ENCODE results near the gene TRIM17.

GRCh38 chr1:228415853-228416216 is 826 bp downstream of the TRIM17 start:
- TF ChIP-seq EZH2 (IDR thresholded peaks at IDR 0.05), result no peak
- no peak for TF ChIP-seq CTCF (IDR thresholded peaks at IDR 0.05)
- TF ChIP-seq EZH2phosphoT487 (IDR thresholded peaks at IDR 0.05), result no peak
